ENCODE results near the gene RASL10A. TPM values are rescaled to one million over a fixed set of nuclear protein-coding genes. Genes with fewer than 3 reads are reported as not detected.

Gene RASL10A
- total and polyA plus RNA-seq, 9 of the 15 experiments (the other 6 are each of a cell fraction or from before 2014, with no cell fraction given), result 0.17 to 1.2 (median 0.45) TPM; not detected in 3

DNA sequence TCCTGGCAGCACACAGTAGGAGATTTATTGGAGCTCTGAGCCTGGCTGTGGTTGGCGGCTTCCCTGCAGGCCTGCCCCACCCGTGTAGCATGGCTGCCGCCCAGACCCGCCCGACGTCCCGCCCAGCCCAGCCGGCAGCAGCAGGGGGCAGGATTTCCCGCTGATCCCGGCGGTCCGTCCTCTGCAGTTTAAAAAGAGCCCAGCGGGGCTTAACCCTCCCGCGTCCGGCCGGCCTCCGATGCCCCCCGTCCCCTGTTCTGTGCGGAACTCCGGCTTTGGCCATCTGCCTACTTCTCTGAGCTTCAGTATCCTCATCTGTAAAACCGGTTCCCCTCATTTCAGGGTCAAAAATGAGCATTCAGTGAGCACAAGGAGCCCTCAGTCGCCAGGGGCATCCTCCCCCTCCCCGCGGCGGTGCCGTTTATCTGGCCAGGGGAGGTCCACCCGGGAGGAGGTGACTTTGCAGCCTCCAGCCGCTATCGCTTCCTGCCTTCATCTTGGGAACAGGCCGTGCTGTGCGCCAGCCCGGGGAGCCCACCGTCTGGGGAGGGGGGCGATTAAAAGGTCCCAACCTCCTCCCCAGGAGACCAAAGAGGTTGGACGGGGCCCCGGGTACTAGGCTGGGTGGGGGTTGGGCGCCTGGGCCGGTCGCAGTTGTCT lies 9.2 kb downstream of the RASL10A start, which contains the start of gene GAS2L1 (continued):
- TF ChIP-seq EP300 (IDR thresholded peaks at IDR 0.05; ENCODE audit: low read length) (no peak; the same call in 1 of the 2 replicates), MCM2 (IDR thresholded peaks at IDR 0.05; ENCODE audit: low read depth) (no peak), ARNT (IDR thresholded peaks at IDR 0.05) (peak in 1 of 2 experiments; percentile 29; a peak in 1 of 4 replicates), ZNF507 (tag; conservative IDR thresholded peaks at IDR 0.05) (no peak), TGIF2 (CRISPR knock-in tag; IDR thresholded peaks at IDR 0.05) (no peak), ZNF318 (IDR thresholded peaks at IDR 0.05; ENCODE audit: borderline replicate concordance in 1 of 2, low read depth in 1 of 2) (no peak), FUS (optimal IDR thresholded peaks at IDR 0.05; ENCODE audit: low read depth, low read length) (no peak), MTA1 (IDR thresholded peaks at IDR 0.05; ENCODE audit: borderline replicate concordance) (0 out of 2 replicates have a peak, but pooled peaks have one; percentile 58), ZNF830 (CRISPR knock-in tag; IDR thresholded peaks at IDR 0.05) (no peak), SRSF3 (IDR thresholded peaks at IDR 0.05; ENCODE audit: insufficient read depth, low read length) (no peak), ZNF431 (CRISPR knock-in tag; IDR thresholded peaks at IDR 0.05) (no peak), HMGN3 (IDR thresholded peaks at IDR 0.05; ENCODE audit: borderline replicate concordance, extremely low read depth, insufficient read length, low read depth, low read length) (peak; percentile 27), ZNF717 (CRISPR knock-in tag; IDR thresholded peaks at IDR 0.05) (no peak), NFRKB (IDR thresholded peaks at IDR 0.05; ENCODE audit: low read depth) (no peak; the same call in 1 of the 2 replicates), ZNF740 (CRISPR knock-in tag; IDR thresholded peaks at IDR 0.05) (no peak; the same call in 1 of the 2 replicates), ZNF740 (tag; IDR thresholded peaks at IDR 0.05) (no peak), CGGBP1 (CRISPR knock-in tag; IDR thresholded peaks at IDR 0.05) (no peak), ASH1L (IDR thresholded peaks at IDR 0.05; ENCODE audit: borderline replicate concordance, low read depth, partially characterized antibody) (no peak), JUN (IDR thresholded peaks at IDR 0.05; ENCODE audit: borderline replicate concordance, low read depth, low read length) (no peak), JUN (CRISPR knock-in tag; IDR thresholded peaks at IDR 0.05; ENCODE audit: borderline replicate concordance) (no peak)

Data from K562 (cell line).